NCI-H1092 (cell line): Measurements from ENCODE around the gene EBNA1BP2.
A peak's percentile ranks its signal among the peaks of the same experiment; 100 is the strongest.
"Not testable (repeated sequence)": the region's sequence is repeated elsewhere in the genome, so short reads cannot be mapped to it uniquely, and the experiment has no call there.

Experiments used
- DNase-seq: peaks from one replicate; lab custom pipeline; 2025; lab: John Stamatoyannopoulos, UW

EBNA1BP2 gene

GRCh38 chr1:43172527-43172972, 460 bp upstream of the EBNA1BP2 start:
- DNase-seq, result peak; percentile 80

- no peak for DNase-seq
Measured at GRCh38 chr1:43171312-43171875, 696 bp downstream of the EBNA1BP2 start.

- DNase-seq, result no peak
Measured at GRCh38 chr1:43165765-43166164, 6.3 kb downstream of the EBNA1BP2 start.

- DNase-seq, result no peak
Measured at GRCh38 chr1:43165162-43165561, 6.9 kb downstream of the EBNA1BP2 start.

GRCh38 chr1:43156026-43156425, 16.1 kb downstream of the EBNA1BP2 start:
- no peak for DNase-seq

GRCh38 chr1:43153443-43153842, 18.6 kb downstream of the EBNA1BP2 start:
- DNase-seq, result no peak

- no peak for DNase-seq
Measured at GRCh38 chr1:43152866-43153265, 19.2 kb downstream of the EBNA1BP2 start.

- no peak for DNase-seq
Measured at GRCh38 chr1:43149889-43150288, 22.2 kb downstream of the EBNA1BP2 start.

- DNase-seq, result peak; percentile 77
Measured at GRCh38 chr1:43147625-43148327, 24.3 kb downstream of the EBNA1BP2 start.

- DNase-seq, result no peak
Measured at GRCh38 chr1:43144237-43144636, 27.9 kb downstream of the EBNA1BP2 start.

- no peak for DNase-seq
Measured at GRCh38 chr1:43143441-43143888, 28.6 kb downstream of the EBNA1BP2 start.

- no peak for DNase-seq
Measured at GRCh38 chr1:43140583-43140982, 31.5 kb downstream of the EBNA1BP2 start.

GRCh38 chr1:43140010-43140409, 32.1 kb downstream of the EBNA1BP2 start:
- no peak for DNase-seq

- DNase-seq, result not testable (repeated sequence)
Measured at GRCh38 chr1:43139295-43139694, 32.8 kb downstream of the EBNA1BP2 start.

- no peak for DNase-seq
Measured at GRCh38 chr1:43137445-43138052, 34.5 kb downstream of the EBNA1BP2 start.

GRCh38 chr1:43135857-43136781, 36.0 kb downstream of the EBNA1BP2 start:
- DNase-seq, result no peak

- no peak for DNase-seq
Measured at GRCh38 chr1:43134640-43135039, 37.5 kb downstream of the EBNA1BP2 start.

GRCh38 chr1:43134068-43134467, 38.0 kb downstream of the EBNA1BP2 start:
- no peak for DNase-seq

- no peak for DNase-seq
Measured at GRCh38 chr1:43129426-43129825, 42.7 kb downstream of the EBNA1BP2 start.

- DNase-seq, result no peak
Measured at GRCh38 chr1:43128816-43129215, 43.3 kb downstream of the EBNA1BP2 start.

- DNase-seq, result no peak
Measured at GRCh38 chr1:43123031-43123430, 49.1 kb downstream of the EBNA1BP2 start.

- no peak for DNase-seq
Measured at GRCh38 chr1:43121256-43121900, 50.7 kb downstream of the EBNA1BP2 start.
